ENCODE data around the gene HMGXB3.

HMGXB3 gene

GRCh38 chr5:150061538-150061995 is 61.0 kb downstream of the HMGXB3 start:
- Mint-ChIP-seq H3K36me3 (peaks cover 2% of the 10 kb centered on the region), H3K4me3 (no peak overlapping the region), H3K27me3 (peaks cover 14% of the 10 kb centered on the region), H3K27ac (no peak overlapping the region), H3K4me1 (peaks cover 32% of the 10 kb centered on the region), H3K9me3 (no peaks in the 10 kb centered on the region)
- no peak for ATAC-seq

GRCh38 chr5:150062216-150062922 is 61.8 kb downstream of the HMGXB3 start:
- H3K4me1 Mint-ChIP-seq, result peaks cover 40% of the 10 kb centered on the region
- no peaks in the 10 kb centered on the region for H3K36me3 Mint-ChIP-seq
- H3K27me3 Mint-ChIP-seq, result peaks cover 20% of the 10 kb centered on the region
- no peak for ATAC-seq
- H3K27ac Mint-ChIP-seq, result no peak overlapping the region
- no peaks in the 10 kb centered on the region for H3K9me3 Mint-ChIP-seq
- H3K4me3 Mint-ChIP-seq, result no peak overlapping the region

DNA sequence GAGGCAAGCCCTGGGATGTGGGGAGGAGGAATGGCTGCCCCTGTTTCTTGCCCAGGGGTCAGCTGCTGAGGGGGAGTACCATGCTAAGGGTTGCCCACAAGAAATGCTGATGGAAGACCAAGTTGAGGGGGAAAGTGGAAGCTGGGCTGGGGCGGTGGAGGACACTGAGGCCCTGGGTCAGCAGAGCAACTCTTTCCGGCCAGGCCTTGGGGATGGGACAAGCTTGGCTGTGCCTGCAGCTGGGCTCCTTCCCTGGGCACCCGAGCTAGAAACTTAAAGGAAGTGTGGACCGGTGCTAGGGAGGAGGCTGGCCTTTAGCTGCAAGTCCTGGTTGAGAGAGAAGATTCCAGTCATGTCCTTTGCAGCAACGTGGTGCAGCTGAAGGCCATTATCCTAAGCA is 63.1 kb downstream of the HMGXB3 start:
- Mint-ChIP-seq H3K27me3 (peaks cover 20% of the 10 kb centered on the region), H3K36me3 (no peaks in the 10 kb centered on the region), H3K27ac (no peak overlapping the region), H3K4me1 (peaks cover 44% of the 10 kb centered on the region), H3K4me3 (no peak overlapping the region), H3K9me3 (no peaks in the 10 kb centered on the region)
- ATAC-seq, result no peak

DNA sequence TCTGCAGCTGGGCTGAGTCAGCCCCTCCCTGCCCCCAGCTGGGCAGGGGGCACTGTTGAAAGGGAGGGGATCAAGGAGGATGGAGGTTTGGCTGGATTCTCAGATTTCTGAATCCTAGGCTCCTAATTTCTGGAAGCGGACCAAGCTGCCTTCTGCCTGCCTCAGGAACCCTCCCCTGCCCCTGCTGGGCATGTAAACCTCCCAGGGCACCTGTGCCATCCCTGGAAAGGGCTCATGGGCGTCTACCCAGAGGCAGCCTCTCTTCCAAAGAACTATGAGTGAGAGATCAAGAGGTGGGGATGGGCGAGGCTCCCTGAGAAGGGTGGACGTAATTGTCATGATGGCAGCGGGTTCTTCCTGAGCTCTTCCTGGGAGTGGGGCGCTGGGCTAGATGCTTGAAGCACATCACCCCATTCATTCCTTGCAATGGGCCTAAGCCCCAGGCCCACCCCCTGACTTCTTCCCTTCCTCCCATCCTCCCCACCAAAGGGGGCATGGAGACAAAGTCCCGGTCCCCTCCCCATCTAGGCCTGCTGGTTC is 64.2 kb downstream of the HMGXB3 start:
- ATAC-seq, result no peak

DNA sequence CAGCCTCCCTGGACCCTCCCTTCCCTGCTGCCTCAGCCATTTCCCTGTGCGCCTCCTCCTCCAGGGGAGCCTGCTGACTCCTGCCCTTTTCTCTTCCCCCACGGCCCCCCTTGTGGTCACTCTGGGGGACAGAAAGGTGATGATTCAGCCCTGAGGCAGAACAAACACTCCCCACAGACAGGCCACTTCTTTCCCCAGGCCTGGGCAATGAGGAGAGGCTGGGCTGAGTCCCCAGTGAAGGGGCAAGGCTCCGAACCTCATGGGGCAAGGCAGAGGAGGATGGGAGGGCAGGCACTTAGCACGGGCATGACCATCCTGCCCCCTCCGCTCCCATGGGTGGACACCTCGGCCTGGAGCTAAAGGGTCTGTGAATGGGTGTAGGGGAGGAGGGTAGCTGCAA is 64.8 kb downstream of the HMGXB3 start:
- H3K36me3 Mint-ChIP-seq, result no peaks in the 10 kb centered on the region
- ATAC-seq, result no peak
- H3K4me1 Mint-ChIP-seq, result peaks cover 42% of the 10 kb centered on the region
- H3K27me3 Mint-ChIP-seq, result peaks cover 20% of the 10 kb centered on the region
- no peak overlapping the region for H3K27ac Mint-ChIP-seq
- H3K9me3 Mint-ChIP-seq, result no peaks in the 10 kb centered on the region
- H3K4me3 Mint-ChIP-seq, result no peak overlapping the region

More for the DNA sequence above, 64.2 kb downstream of the HMGXB3 start:
- no peak overlapping the region for H3K27ac Mint-ChIP-seq
- no peaks in the 10 kb centered on the region for H3K9me3 Mint-ChIP-seq
- H3K4me3 Mint-ChIP-seq, result no peak overlapping the region
- no peaks in the 10 kb centered on the region for H3K36me3 Mint-ChIP-seq
- H3K27me3 Mint-ChIP-seq, result peaks cover 20% of the 10 kb centered on the region
- peaks cover 42% of the 10 kb centered on the region for H3K4me1 Mint-ChIP-seq

DNA sequence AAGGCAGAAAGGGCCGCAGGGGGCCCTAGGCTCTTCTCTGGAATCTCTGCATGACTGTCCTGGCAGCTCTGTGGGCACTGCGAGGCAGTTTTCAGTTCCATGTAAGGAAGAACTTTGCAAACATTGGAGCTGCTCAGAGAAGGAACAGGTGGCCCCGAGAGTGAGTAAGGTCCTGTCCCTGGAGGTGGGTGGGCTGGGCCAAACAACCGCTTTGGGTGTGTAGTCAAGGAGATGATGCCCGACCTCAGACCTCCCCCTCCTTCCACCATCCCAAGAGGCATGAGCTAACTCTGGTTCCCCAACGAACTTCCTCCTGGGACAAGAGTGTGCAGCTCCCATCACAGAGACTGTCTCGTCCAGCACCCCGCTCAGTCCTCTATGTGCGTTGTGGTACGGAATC is 65.3 kb downstream of the HMGXB3 start:
- Mint-ChIP-seq H3K27me3 (peaks cover 20% of the 10 kb centered on the region), H3K36me3 (no peaks in the 10 kb centered on the region), H3K9me3 (no peaks in the 10 kb centered on the region), H3K27ac (peak overlapping the region; percentile 59), H3K4me1 (peaks cover 42% of the 10 kb centered on the region), H3K4me3 (no peak overlapping the region)
- peak; percentile 52 for ATAC-seq

DNA sequence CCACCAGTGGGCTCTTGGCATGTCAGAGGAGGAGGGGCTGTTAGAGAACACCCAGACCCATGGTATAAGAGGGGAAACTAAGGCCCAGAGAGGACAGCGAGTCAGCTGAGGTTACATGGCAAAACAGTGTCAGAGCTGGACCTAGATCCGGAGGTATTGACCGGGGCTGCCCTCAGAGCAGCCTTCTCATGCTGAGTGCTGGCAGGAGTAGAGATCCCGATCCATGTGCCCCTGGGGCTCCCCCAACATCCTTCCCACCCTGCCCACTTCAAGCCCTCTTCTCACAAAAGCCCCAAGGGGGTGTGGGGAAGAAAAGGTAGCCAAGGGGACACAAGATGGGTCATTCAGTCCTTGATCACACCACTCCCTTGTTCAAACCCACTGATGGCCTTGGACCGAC is 65.9 kb downstream of the HMGXB3 start:
- H3K4me1 Mint-ChIP-seq, result peaks cover 42% of the 10 kb centered on the region
- no peaks in the 10 kb centered on the region for H3K36me3 Mint-ChIP-seq
- H3K27ac Mint-ChIP-seq, result peak overlapping the region; percentile 59
- peaks cover 20% of the 10 kb centered on the region for H3K27me3 Mint-ChIP-seq
- no peaks in the 10 kb centered on the region for H3K9me3 Mint-ChIP-seq
- peak overlapping the region; percentile 19 for H3K4me3 Mint-ChIP-seq
- no peak for ATAC-seq

GRCh38 chr5:150066901-150067396 is 66.4 kb downstream of the HMGXB3 start:
- peak; percentile 72 for ATAC-seq
- peak overlapping the region; percentile 59 for H3K27ac Mint-ChIP-seq

GRCh38 chr5:150067405-150067960 is 66.9 kb downstream of the HMGXB3 start:
- H3K27me3 Mint-ChIP-seq, result peaks cover 20% of the 10 kb centered on the region
- H3K36me3 Mint-ChIP-seq, result no peaks in the 10 kb centered on the region
- peaks cover 42% of the 10 kb centered on the region for H3K4me1 Mint-ChIP-seq
- H3K9me3 Mint-ChIP-seq, result no peaks in the 10 kb centered on the region
- H3K27ac Mint-ChIP-seq, result peak overlapping the region; percentile 59
- H3K4me3 Mint-ChIP-seq, result no peak overlapping the region
- peak; percentile 2 for ATAC-seq

More at GRCh38 chr5:150066901-150067396, 66.4 kb downstream of the HMGXB3 start:
- Mint-ChIP-seq H3K9me3 (no peaks in the 10 kb centered on the region), H3K36me3 (no peaks in the 10 kb centered on the region), H3K27me3 (peaks cover 20% of the 10 kb centered on the region), H3K4me1 (peaks cover 42% of the 10 kb centered on the region), H3K4me3 (peak overlapping the region; percentile 19)

DNA sequence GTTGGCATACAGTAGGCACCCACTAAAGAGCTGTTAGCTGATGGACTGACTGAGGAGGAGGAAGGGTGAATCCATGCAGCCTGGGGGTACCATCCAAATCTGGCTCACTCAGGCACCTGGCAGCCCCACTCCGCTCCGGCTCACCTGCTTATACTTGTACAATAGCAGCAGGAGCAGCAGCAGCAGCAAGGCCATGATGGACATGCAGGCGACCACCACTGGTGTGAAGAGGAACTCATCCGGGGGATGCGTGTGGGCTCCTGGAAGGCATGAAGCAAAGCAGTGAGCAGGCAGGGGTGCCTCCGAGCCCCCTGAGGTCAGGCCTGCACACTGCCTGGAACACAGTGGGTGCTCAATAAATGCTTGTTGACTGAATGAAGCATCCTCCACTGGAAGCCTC is 67.5 kb downstream of the HMGXB3 start:
- ATAC-seq, result no peak
- no peaks in the 10 kb centered on the region for H3K36me3 Mint-ChIP-seq
- peaks cover 42% of the 10 kb centered on the region for H3K4me1 Mint-ChIP-seq
- H3K27ac Mint-ChIP-seq, result no peak overlapping the region
- H3K9me3 Mint-ChIP-seq, result peaks cover 4% of the 10 kb centered on the region
- peaks cover 20% of the 10 kb centered on the region for H3K27me3 Mint-ChIP-seq
- H3K4me3 Mint-ChIP-seq, result no peak overlapping the region

- Mint-ChIP-seq H3K27me3 (peaks cover 20% of the 10 kb centered on the region), H3K36me3 (no peaks in the 10 kb centered on the region), H3K4me1 (peaks cover 42% of the 10 kb centered on the region), H3K9me3 (peaks cover 4% of the 10 kb centered on the region), H3K27ac (no peak overlapping the region), H3K4me3 (no peak overlapping the region)
- no peak for ATAC-seq
Observed at GRCh38 chr5:150068472-150068871, 67.9 kb downstream of the HMGXB3 start.

GRCh38 chr5:150068961-150069645 is 68.6 kb downstream of the HMGXB3 start:
- no peak overlapping the region for H3K27ac Mint-ChIP-seq
- no peaks in the 10 kb centered on the region for H3K36me3 Mint-ChIP-seq
- H3K4me3 Mint-ChIP-seq, result no peak overlapping the region
- peaks cover 20% of the 10 kb centered on the region for H3K27me3 Mint-ChIP-seq
- peaks cover 4% of the 10 kb centered on the region for H3K9me3 Mint-ChIP-seq
- peaks cover 42% of the 10 kb centered on the region for H3K4me1 Mint-ChIP-seq
- no peak for ATAC-seq

- Mint-ChIP-seq H3K4me1 (peaks cover 36% of the 10 kb centered on the region), H3K4me3 (no peak overlapping the region), H3K27me3 (peaks cover 13% of the 10 kb centered on the region), H3K9me3 (peaks cover 4% of the 10 kb centered on the region), H3K36me3 (no peaks in the 10 kb centered on the region), H3K27ac (no peak overlapping the region)
- ATAC-seq, result no peak
Observed at GRCh38 chr5:150069672-150070627, 69.4 kb downstream of the HMGXB3 start.

DNA sequence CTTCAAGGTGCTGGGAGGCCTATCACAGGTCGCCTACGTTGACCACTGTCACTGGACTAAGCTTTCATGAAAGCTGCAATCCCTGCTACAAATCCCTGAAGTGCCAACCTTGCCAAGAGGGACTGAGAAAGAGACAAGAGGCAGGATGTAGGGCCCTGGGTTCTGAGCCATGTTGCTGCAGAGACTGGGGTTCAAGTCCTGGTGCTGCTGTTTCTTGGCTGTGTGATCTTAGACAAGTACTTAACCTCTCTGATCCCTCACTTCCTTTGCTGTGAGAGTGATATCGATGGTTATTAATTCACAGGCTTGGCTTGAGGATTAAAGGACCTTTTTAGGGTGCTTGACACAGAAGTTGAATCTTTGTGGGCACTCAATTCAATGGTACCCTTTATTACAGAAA is 70.3 kb downstream of the HMGXB3 start:
- peaks cover 28% of the 10 kb centered on the region for H3K4me1 Mint-ChIP-seq
- H3K4me3 Mint-ChIP-seq, result no peak overlapping the region
- H3K9me3 Mint-ChIP-seq, result peaks cover 4% of the 10 kb centered on the region
- no peak overlapping the region for H3K27ac Mint-ChIP-seq
- H3K27me3 Mint-ChIP-seq, result peaks cover 8% of the 10 kb centered on the region
- no peaks in the 10 kb centered on the region for H3K36me3 Mint-ChIP-seq
- ATAC-seq, result no peak

Measured in stimulated activated memory B cell treated with anti-CD40 and anti-IgM and Interleukin-4, amounts not matched to agents 10 μg/mL and 1 μg/mL and 100 μg/mL, for 72 hours (primary cell).